Hepatocyte (in vitro differentiated cells): Measurements from ENCODE around the gene TM9SF2.

Experiments used
- CTCF ChIP-seq: fragments of 200-600 bp; sonication (generic); IDR thresholded peaks from 2 replicates; pipeline ENCODE4 v1.5.1; 2016; ENCODE audit warnings: antibody characterized with exemption, mild to moderate bottlenecking; ENCODE audit not compliant: poor library complexity
- EZH2 ChIP-seq: fragments of 200-600 bp; sonication (generic); IDR thresholded peaks from 2 replicates; pipeline ENCODE4 v1.6.1; 2016; ENCODE audit warnings: antibody characterized with exemption, mild to moderate bottlenecking, borderline replicate concordance
- EZH2phosphoT487 ChIP-seq: fragments of 200-600 bp; sonication (generic); IDR thresholded peaks from one replicate; pipeline ENCODE4 v1.6.1; 2018; ENCODE audit warnings: antibody characterized with exemption, mild to moderate bottlenecking, low read depth, moderate library complexity; ENCODE audit not compliant: unreplicated experiment, severe bottlenecking

- TF ChIP-seq EZH2 = no peak
- no peak for TF ChIP-seq CTCF
- no peak for TF ChIP-seq EZH2phosphoT487
Measured at GRCh38 chr13:99587021-99587420, 85.7 kb downstream of the TM9SF2 start.
